Upper lobe of left lung (tissue), 4 donors: Measurements from ENCODE around the gene TNNI2.

Source experiments
- POLR2AphosphoS5 ChIP-seq, 2 donors: sonication (generic); formaldehyde crosslinking; IDR thresholded peaks; one replicate each; pipeline ENCODE4 v1.5.1; 2017; ENCODE audit warnings: antibody characterized with exemption in 2 of 2
- TF ChIP-seq, protein P1 (sequence below), 6 experiments: fragments of 450-650 bp in 4 of 6; fragments of 200-600 bp in 2 of 6; sonication (generic) in 2 of 6; IDR thresholded peaks; one replicate each; pipeline ENCODE4 v1.5.1; 2016 to 2019; ENCODE audit warnings: antibody characterized with exemption in 6 of 6

DNA sequence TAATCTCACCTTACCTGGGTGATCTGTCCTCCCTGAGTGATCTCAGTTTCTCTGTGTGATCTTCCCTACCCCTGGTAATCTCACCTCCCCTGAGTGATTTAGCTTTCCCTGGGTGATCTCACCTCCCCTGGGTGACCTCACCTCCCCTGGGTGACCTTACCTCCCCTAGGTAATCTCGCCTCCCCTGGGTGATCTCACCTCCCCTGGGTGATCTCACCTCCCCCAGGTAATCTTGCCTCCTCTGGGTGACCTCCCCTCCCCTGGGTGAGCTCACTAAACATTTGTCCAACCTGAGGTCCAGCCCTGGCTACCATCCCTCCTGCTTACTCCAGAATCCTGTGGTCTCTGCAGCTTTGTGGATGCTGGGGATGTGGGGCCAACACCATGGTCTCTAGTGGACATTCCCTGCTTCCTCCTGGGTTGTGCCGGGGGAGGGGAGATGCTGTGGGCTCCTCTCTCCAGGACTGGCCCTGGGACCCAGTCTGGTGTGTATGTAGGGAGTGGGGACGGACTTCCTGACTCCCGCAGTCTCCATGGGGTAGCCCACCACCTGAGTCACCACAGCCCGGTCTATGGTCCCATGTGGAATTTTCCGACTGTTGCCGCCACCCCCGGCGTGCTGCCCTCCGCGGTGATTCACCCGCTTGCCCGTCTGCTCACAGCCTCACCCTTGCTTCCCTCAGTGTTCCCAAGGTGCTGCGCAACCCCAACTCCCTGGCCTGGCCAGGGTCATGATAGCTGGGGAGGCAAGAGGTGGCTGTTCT, 24.0 kb downstream of the TNNI2 start:
- no peak for TF ChIP-seq POLR2AphosphoS5 (IDR thresholded peaks at IDR 0.05)
- TF ChIP-seq, protein P1, sequence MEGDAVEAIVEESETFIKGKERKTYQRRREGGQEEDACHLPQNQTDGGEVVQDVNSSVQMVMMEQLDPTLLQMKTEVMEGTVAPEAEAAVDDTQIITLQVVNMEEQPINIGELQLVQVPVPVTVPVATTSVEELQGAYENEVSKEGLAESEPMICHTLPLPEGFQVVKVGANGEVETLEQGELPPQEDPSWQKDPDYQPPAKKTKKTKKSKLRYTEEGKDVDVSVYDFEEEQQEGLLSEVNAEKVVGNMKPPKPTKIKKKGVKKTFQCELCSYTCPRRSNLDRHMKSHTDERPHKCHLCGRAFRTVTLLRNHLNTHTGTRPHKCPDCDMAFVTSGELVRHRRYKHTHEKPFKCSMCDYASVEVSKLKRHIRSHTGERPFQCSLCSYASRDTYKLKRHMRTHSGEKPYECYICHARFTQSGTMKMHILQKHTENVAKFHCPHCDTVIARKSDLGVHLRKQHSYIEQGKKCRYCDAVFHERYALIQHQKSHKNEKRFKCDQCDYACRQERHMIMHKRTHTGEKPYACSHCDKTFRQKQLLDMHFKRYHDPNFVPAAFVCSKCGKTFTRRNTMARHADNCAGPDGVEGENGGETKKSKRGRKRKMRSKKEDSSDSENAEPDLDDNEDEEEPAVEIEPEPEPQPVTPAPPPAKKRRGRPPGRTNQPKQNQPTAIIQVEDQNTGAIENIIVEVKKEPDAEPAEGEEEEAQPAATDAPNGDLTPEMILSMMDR (IDR thresholded peaks at IDR 0.05) = no peak
